GM21360 (cell line): ENCODE data around the gene YPEL5.

Source experiments
- ATAC-seq: cut with Tn5 transposase; IDR thresholded peaks from one replicate; pipeline ENCODE4 v1.9.1; 2021; ENCODE audit warnings: mild to moderate bottlenecking, moderate library complexity; ENCODE audit not compliant: unreplicated experiment

The YPEL5 gene

DNA sequence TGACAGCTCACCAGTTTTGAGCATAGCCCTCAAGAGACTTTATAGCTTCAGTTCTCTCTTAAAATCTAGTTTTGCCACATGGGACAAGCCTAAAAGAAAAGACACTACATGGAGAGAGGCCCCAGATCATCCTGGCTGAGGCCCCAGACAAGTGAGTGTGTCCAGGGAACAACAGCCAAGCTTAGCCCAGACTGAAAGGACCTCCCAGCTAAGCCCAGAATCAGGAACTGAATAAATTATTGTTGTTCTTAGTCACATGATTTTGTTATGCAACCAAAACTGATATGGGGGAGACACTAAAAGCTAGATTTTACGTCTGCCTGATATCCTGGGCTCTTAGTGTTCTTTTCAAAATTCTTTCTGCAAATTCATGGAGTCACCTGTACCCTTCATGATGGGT, 55.2 kb downstream of the YPEL5 start:
- ATAC-seq: no peak

DNA sequence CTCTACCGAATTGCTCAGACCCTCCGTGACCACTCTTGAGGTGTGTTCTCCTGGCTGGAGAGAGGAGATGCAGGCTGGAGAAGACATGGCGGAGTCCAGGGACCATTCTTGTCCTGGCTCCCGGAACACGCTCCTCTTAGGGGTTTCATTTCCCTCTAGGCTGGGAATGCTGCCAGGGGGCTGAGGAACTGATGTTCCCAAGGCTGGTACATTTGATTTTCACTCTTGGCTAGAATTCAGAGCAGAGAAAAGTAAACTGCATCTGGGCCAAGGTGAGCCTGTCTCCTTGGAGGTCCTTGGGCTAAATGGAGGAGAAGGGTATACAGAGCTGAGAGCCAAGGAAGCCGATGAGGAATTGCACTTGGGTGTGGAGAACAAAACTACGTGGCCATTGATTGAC, 56.3 kb downstream of the YPEL5 start:
- ATAC-seq: no peak

DNA sequence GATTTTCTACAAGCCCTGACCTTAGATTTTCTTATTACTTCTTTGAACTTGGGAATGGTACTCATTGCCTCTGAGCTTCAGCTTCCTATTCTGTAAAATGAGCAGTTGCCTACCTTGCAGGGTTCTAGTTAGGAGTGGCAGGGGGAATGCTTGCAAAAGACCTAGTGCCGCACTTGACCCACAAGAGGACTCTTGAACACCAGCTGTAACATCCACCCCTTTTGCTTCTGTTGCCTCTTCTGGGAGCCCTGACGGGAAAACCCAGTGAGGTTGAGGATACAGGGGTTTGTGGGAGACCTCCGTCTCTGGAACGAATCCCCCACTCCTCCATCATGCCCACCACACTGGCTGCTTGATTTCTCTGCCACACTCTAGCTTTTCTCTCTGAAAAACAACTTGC, 57.5 kb downstream of the YPEL5 start:
- no peak for ATAC-seq

DNA sequence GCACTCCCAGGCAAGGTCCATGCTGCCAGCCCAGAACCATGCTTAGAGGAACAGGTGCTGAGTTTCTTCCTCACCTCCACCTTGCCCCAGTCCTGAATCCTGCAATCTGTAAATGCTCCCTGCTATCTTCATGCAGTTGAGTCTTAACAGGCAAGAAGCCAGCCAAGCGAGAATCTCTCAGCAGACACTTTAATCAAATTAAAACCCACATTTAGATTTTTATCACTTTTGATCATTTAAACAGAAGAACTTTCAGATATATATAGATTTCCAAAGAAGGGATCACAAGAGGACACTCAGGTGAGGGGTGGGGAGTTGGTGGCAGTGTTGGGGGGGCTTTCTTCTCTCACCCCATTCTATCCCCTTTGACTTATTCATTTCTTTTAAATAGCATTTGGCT, 58.6 kb downstream of the YPEL5 start:
- ATAC-seq: no peak

DNA sequence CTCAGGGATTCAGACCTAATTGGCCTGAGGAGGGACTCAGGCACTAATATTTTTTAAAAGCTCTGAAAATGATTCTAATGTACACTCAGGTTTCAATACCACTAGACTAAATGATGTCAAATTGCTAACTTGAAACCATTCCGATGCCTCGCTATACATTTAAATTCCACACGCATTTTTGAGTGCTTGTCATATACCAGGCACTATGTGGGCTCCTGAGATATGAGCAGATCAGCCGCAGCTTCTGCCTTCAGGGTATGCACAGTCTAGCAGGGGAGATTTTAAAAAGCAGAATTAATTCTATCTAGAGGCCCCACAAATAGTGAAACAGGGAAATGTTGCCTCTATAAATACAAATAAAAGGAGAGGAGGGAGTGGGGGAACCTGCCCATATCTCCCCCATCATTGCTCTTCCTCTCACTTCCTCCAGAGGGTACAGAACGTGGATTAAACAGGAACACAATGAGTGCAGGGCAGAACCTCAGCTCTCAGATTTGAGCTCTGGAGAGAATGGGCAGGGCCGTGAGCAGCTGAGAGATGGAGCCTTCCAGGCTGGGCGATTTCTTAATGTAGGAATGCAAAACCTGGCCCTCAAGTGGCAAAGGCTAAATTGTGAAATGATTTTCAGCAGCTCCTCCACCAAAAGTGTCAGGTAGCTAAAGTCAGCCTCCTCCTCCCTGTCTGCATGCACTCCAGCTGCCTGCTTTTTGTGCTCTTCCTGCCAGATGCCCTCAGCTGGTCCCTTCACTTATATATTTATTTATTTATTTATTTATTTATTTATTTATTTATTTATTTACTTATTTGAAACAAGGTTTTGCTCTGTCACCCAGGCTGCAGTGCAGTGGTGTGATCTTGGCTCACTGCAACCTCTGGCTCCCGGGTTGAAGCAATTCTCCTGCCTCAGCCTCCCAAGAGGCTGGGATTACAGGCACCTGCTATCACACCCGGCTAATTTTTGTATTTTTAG, 59.9 kb downstream of the YPEL5 start:
- ATAC-seq: no peak

DNA sequence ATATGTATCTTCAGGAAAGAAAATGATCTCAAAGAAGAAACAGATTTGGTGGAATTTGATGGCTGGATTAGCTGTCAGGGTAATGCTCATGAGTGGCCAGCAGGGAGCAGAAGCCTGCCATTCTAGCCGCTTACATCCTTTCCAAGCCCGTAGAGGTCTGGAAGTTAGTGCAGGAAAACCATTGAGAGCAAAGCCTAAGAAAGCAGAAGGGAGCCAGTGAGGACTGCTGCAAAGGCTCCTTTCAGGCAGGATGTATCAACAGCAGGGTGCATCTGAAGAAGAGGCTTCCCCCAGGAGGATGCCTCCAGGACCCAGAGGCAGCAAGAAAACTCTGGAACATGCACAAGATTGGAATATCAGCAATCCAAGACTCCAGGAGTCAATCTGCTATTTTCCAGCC, 61.6 kb downstream of the YPEL5 start:
- no peak for ATAC-seq

DNA sequence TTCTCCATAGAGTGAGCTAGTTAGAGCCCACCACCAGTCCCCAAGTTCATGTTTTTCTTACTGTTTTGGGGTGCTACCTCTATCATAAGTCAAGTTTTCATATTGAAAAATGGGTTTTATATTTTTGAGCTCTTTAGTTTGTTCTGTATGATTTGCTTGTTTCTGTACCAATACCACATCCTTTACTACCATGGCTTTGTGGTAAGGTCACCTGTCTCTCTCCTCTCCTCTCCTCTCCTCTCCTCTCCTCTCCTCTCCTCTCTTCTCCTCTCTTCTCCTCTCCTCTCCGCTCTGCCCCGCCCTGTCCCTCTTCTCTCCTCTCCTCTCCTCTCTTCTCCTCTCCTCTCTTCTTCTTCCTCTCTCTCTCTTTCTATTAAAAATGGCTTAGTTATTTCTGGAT, 62.4 kb downstream of the YPEL5 start:
- no peak for ATAC-seq
